KMS-11 (cell line): ENCODE results near the gene SPNS2.

Experiments used
- H2AFZ ChIP-seq: fragments of 200-600 bp; sonication (generic); 2 replicates; pipeline ENCODE4 v1.6.1; 2016; ENCODE audit warnings: antibody characterized with exemption, mixed run types, low read depth
- H3K27ac ChIP-seq: fragments of 200-600 bp; sonication (generic); 2 replicates; pipeline ENCODE4 v1.6.1; 2016; ENCODE audit warnings: mild to moderate bottlenecking, mixed run types
- H3K27me3 ChIP-seq: fragments of 200-600 bp; sonication (generic); 2 replicates; pipeline ENCODE4 v1.6.1; 2017; ENCODE audit warnings: mild to moderate bottlenecking, low read depth, mixed run types, moderate library complexity; ENCODE audit not compliant: insufficient read depth
- H3K36me3 ChIP-seq: fragments of 200-600 bp; sonication (generic); 2 replicates; pipeline ENCODE4 v1.6.1; 2017; ENCODE audit warnings: mild to moderate bottlenecking, mixed run types; ENCODE audit not compliant: insufficient read depth
- H3K4me1 ChIP-seq: fragments of 200-600 bp; sonication (generic); 2 replicates; pipeline ENCODE4 v1.6.1; 2016; ENCODE audit warnings: mild to moderate bottlenecking, low read depth, mixed run types; ENCODE audit not compliant: poor library complexity, severe bottlenecking
- H3K4me2 ChIP-seq: fragments of 200-600 bp; sonication (generic); 2 replicates; pipeline ENCODE4 v1.7.0; 2016; ENCODE audit warnings: mild to moderate bottlenecking, mixed run types
- H3K4me3 ChIP-seq: fragments of 200-600 bp; sonication (generic); IDR thresholded peaks from 2 replicates; pipeline ENCODE4 v1.6.1; 2017; ENCODE audit warnings: low read depth, low read length, mixed read lengths; ENCODE audit not compliant: insufficient read depth
- H3K79me2 ChIP-seq: fragments of 200-600 bp; sonication (generic); 2 replicates; pipeline ENCODE4 v1.6.1; 2016; ENCODE audit warnings: low read depth, mixed run types; ENCODE audit not compliant: insufficient read depth
- H3K9ac ChIP-seq: fragments of 200-600 bp; sonication (generic); 2 replicates; pipeline ENCODE4 v1.6.1; 2016; ENCODE audit warnings: mild to moderate bottlenecking, mixed run types
- H4K20me1 ChIP-seq: fragments of 200-600 bp; sonication (generic); 2 replicates; pipeline ENCODE4 v1.6.1; 2016; ENCODE audit warnings: mild to moderate bottlenecking, mixed run types; ENCODE audit not compliant: insufficient read depth
- CTCF ChIP-seq: fragments of 200-600 bp; sonication (generic); conservative IDR thresholded peaks from 2 replicates; pipeline ENCODE4 v1.6.1; 2017; ENCODE audit warnings: low read depth, mild to moderate bottlenecking, antibody characterized with exemption, low read length, moderate library complexity, mixed read lengths

The SPNS2 gene

GRCh38 chr17:4530799-4531730, 32.4 kb downstream of the SPNS2 start:
- Histone ChIP-seq H3K36me3 (no peaks in the 10 kb centered on the region), H4K20me1 (no peaks in the 10 kb centered on the region), H3K79me2 (no peaks in the 10 kb centered on the region), H3K27me3 (peaks cover 22% of the 10 kb centered on the region; the same call in 1 of the 2 replicates), H2AFZ (no peak overlapping the region), H3K4me2 (no peak overlapping the region), H3K4me3 (no peak overlapping the region), H3K27ac (no peak overlapping the region), H3K9ac (no peak overlapping the region), H3K4me1 (no peaks in the 10 kb centered on the region)
- no peak for TF ChIP-seq CTCF

- H3K36me3 ChIP-seq = no peaks in the 10 kb centered on the region
- no peak overlapping the region for H3K4me2 ChIP-seq
- no peak overlapping the region for H3K9ac ChIP-seq
- H3K4me1 ChIP-seq = no peaks in the 10 kb centered on the region
- H3K27ac ChIP-seq = no peak overlapping the region
- no peaks in the 10 kb centered on the region for H4K20me1 ChIP-seq
- no peak overlapping the region for H3K4me3 ChIP-seq
- H2AFZ ChIP-seq = no peak overlapping the region
- no peak for TF ChIP-seq CTCF
- H3K27me3 ChIP-seq = peaks cover 19% of the 10 kb centered on the region; the same call in 1 of the 2 replicates
- no peaks in the 10 kb centered on the region for H3K79me2 ChIP-seq
Measured at GRCh38 chr17:4531988-4532736, 33.5 kb downstream of the SPNS2 start.

- no peak overlapping the region for H3K27ac ChIP-seq
- no peak overlapping the region for H3K9ac ChIP-seq
- peaks cover 14% of the 10 kb centered on the region; the same call in 1 of the 2 replicates for H3K27me3 ChIP-seq
- H3K4me2 ChIP-seq = no peak overlapping the region
- H3K4me3 ChIP-seq = no peak overlapping the region
- H3K4me1 ChIP-seq = no peaks in the 10 kb centered on the region
- H3K79me2 ChIP-seq = no peaks in the 10 kb centered on the region
- no peaks in the 10 kb centered on the region for H4K20me1 ChIP-seq
- H2AFZ ChIP-seq = no peak overlapping the region
- no peak for TF ChIP-seq CTCF
- H3K36me3 ChIP-seq = no peaks in the 10 kb centered on the region
Measured at GRCh38 chr17:4532860-4533522, 34.3 kb downstream of the SPNS2 start.
